GM19452 (cell line): ENCODE results near the gene INTS14.
A peak's percentile ranks its signal among the peaks of the same experiment; 100 is the strongest.

ENCODE experiments used
- ATAC-seq: cut with Tn5 transposase; IDR thresholded peaks from one replicate; pipeline ENCODE4 v1.9.1; 2021; ENCODE audit not compliant: unreplicated experiment

INTS14 gene

DNA sequence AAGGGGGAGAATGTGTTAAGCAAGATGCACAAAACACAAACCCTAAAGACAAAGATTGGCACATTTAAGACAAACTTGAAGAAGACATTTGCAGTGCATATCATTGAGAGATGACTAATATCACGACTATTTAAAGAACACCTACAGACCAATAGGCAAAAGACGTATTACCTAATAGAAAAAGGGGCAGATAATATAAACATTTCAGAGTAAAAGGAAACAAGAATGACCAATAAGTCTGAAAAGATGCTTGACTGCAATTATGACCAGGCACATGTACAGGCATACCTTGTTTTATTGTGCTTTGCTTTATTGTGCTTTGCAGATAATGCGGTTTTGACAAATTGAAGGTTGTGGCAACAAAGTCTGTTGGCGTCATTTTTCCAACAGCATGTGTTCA lies 75.7 kb downstream of the INTS14 start:
- ATAC-seq = no peak

DNA sequence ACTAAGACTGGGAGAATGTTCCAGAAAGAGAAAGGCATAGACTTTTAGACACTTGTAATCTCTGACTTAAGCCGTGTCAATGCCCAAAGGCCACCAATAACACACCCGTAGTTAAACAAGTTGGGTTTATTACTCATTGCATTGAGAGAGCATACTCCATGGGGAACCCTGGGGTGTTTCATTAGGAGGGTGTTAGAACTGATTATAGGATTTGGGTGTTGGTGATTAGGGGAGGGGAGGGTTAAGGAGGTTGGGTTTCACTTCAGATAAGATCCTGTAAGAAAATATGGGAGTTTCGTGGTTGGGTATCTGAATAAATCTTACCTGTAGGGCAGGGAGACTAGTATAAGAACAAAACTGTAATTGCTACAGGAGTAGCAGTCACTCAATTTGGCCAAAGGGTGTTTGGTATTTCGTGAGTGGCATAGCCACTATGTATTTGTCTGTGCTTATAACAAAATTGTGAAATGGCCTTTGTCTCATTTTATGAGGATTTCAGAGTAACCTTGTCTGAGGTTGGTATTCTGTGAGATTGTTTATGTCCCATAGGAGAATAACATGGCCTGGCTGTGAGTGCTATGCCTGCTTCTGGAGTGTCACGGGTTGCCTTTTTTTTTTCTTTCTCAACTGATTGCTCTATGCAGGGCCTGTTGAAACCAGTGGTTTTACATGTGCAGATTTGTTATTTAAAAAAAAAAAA lies 77.7 kb downstream of the INTS14 start:
- no peak for ATAC-seq

DNA sequence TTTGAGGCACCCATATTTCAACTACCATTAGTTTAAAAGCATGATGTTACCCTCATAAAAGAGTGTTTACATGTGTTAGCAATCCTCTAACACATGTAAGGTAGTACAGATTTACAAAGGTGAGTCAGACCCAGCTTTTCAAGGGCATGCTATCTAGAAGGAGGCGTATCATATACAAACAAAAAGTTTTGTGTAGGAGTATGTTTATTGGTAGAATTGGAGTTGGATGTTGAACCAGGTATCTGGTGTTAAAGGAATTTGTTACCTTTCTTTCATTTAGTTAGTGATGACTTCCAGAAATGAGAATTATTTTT lies 78.2 kb downstream of the INTS14 start:
- ATAC-seq = no peak

DNA sequence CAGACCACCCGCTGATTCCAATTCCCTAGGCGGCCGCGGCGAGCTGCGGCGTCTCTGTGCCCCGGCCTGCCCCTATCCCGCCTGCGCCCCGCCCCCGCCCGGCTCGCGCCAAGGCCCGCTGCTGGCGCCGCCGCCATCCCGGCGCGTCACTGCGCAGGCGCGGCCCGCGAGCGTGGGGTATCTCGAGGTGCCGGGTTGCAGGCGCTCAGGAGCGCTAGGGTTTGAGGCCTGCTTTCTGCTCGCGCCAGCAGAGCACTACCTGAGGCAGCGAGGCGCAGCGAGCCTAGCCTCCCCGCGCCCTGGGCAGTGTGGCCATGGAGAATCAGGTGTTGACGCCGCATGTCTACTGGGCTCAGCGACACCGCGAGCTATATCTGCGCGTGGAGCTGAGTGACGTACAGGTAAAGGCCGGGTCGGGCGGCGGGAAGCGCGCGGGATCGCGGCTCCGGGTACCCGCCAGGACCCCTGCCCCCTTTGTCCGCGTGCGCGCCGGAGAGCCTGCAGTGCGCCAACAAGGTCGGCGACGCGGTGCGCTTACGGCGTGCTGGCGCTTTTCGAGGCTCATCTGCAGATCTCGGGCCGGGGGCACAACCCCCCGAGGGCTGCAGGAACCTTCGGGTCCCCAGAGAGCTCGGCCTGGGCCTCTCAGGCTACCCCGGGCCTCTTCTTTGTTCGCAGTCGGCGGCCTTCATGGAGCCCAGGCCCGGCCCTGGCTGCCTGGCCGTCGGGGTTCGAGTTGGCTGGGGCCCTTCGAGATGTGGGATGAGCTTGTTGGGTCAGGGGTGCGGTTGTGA lies 80.4 kb downstream of the INTS14 start, which contains the start of gene HACD3:
TSS of gene HACD3 (plus strand) at position 146 of the 794 bp plus-strand sequence. CDS start at position 315, 169 bp downstream.
- peak; percentile 84 for ATAC-seq

DNA sequence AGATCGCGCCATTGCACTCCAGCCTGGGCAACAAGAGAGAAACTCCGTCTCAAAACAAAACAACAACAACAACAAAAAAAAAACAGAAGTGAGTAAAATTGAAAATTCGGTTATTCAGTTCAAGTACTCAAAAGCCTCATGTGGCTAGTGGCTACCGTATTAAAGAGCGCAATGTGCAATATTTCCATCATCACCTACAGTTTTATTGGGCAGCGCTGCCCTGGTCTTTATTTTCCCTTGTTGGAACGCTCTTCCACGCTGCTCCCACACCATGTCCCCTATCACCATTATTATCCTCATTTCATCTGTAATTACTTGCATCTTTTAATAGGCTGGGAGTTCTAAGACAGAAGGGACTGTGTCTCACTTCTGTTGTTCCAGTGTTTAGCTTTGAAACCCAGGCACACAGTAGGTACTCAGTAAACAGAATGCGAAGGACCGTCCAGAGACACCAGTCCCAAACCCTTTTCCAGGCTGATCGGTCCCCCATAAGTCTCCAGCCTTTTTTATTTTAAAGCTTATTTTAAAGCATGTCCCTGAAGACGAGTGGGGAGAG lies 81.1 kb downstream of the INTS14 start:
- ATAC-seq = no peak
